ENCODE results near the gene OLFM2.
"Not testable (repeated sequence)": the region's sequence is repeated elsewhere in the genome, so short reads cannot be mapped to it uniquely, and the experiment has no call there.

OLFM2 gene

DNA sequence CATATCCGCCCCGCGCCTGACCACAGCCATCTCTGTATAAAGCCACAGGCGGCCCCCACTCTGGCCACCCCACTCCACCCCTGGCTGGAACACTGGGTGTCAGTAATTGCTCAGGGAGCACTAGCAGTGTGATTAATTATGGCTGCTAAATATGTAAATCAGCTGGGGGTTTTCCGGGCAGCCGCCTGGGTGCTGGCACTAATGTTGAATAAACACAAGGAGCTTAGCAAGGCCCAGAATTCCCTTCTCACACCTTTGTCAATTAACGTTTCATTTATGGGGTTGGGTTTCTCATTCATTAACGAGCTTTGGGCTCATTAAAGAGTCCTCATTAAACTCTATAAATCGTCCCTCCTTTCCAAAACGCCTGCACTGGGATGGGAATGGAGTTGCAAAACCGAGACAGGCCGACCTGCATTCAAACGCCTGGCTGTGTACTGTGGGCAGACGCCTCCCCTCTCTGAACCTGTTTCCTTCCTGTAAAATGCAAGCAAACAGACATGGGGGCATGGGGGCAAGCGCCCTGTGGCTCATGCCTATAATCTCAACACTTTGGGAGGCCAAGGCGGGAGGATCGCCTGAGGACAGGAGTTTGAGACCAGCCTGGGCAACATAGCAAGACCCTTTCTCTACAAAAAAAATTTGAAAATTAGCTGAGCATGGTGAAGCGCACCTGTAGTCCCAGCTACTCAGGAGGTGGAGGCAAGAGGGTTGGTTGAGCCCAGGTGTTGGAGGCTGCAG, 17.7 kb upstream of the OLFM2 start:
- H3K27me3 Mint-ChIP-seq = peaks cover 12% of the 10 kb centered on the region
- no peaks in the 10 kb centered on the region for H3K36me3 Mint-ChIP-seq (ENCODE audit: low read depth)
- no peak overlapping the region for H3K27ac Mint-ChIP-seq
- H3K4me1 Mint-ChIP-seq (ENCODE audit: low read depth) = no peaks in the 10 kb centered on the region
- H3K4me3 Mint-ChIP-seq = no peak overlapping the region
- H3K9me3 Mint-ChIP-seq = no peaks in the 10 kb centered on the region
- no peak for DNase-seq

- Mint-ChIP-seq H3K4me1 (ENCODE audit: low read depth) (no peaks in the 10 kb centered on the region), H3K36me3 (ENCODE audit: low read depth) (no peaks in the 10 kb centered on the region), H3K4me3 (no peak overlapping the region), H3K27ac (no peak overlapping the region), H3K27me3 (peaks cover 6% of the 10 kb centered on the region), H3K9me3 (no peaks in the 10 kb centered on the region)
- DNase-seq = no peak
Measured at GRCh38 chr19:9952276-9952675, 16.0 kb upstream of the OLFM2 start.

GRCh38 chr19:9947441-9947840, 11.1 kb upstream of the OLFM2 start:
- no peak for DNase-seq
- H3K9me3 Mint-ChIP-seq = peaks cover under 1% of the 10 kb centered on the region
- H3K27ac Mint-ChIP-seq = no peak overlapping the region
- no peaks in the 10 kb centered on the region for H3K36me3 Mint-ChIP-seq (ENCODE audit: low read depth)
- no peak overlapping the region for H3K4me3 Mint-ChIP-seq
- peaks cover 13% of the 10 kb centered on the region for H3K27me3 Mint-ChIP-seq
- peaks cover 2% of the 10 kb centered on the region for H3K4me1 Mint-ChIP-seq (ENCODE audit: low read depth)

DNA sequence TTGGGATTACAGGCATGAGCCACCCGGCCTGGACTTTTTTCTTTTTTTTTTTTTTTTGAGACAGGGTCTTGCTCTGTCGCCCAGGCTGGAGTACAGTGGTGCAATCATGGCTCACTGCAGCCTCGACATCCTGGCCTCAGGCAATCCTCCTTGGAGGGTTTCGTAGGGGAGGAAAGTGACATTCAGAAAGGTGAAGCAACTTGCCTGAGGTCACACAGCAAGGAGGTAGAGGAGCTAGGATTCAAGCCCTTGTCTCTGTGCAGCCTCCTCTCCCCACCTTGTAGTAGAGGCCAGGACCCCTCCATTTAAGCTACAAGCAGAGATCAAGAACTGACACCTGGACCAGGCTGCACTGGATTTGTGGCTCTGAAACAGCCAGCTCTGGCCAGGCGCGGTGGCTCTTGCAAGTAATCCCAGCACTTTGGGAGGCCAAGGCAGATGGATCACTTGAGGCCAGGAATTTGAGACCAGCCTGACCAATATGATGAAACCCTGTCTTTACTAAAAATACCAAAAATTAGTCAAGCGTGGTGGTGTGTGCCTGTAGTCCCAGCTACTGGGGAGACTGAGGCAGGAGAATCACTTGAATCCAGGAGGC, 10.3 kb upstream of the OLFM2 start:
- not testable (repeated sequence) for H3K36me3 Mint-ChIP-seq (ENCODE audit: low read depth); H3K4me3 Mint-ChIP-seq; DNase-seq; H3K27ac Mint-ChIP-seq; H3K9me3 Mint-ChIP-seq; H3K4me1 Mint-ChIP-seq (ENCODE audit: low read depth)
- H3K27me3 Mint-ChIP-seq = peaks cover 19% of the 10 kb centered on the region

DNA sequence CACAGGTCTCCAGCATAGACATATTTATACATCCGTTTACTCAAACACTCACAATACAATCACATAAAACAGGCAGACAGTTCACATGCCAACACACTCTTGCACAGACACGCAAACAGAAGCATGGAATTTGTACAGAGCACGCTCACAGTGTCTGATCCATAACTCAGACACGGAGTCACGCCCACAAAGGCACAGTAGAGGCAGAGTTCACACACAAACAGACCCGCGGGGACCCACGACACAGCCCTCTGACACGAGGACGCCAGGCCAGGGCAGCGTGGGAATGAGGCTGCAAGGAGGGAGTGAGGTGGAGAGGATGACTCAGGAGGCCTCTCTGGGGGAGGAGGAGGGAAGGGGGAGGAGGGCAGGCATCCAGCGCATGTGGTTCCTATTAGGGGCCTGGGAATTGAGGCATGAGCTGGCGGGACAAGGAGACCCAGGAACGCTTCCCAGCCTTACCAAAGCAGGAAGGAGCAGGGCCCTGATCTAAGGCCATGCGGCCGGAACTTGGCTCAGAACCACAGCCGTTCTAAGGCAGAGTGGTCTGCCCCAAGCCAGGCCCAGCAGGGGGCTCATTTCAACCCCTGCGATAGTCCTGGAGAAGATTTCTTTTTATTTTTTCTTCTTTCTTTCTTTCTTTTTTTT, 9.1 kb upstream of the OLFM2 start:
- DNase-seq = no peak
- no peak overlapping the region for H3K4me3 Mint-ChIP-seq
- H3K36me3 Mint-ChIP-seq (ENCODE audit: low read depth) = no peaks in the 10 kb centered on the region
- peaks cover 2% of the 10 kb centered on the region for H3K4me1 Mint-ChIP-seq (ENCODE audit: low read depth)
- peaks cover 11% of the 10 kb centered on the region for H3K9me3 Mint-ChIP-seq
- no peak overlapping the region for H3K27ac Mint-ChIP-seq
- peaks cover 28% of the 10 kb centered on the region for H3K27me3 Mint-ChIP-seq

DNA sequence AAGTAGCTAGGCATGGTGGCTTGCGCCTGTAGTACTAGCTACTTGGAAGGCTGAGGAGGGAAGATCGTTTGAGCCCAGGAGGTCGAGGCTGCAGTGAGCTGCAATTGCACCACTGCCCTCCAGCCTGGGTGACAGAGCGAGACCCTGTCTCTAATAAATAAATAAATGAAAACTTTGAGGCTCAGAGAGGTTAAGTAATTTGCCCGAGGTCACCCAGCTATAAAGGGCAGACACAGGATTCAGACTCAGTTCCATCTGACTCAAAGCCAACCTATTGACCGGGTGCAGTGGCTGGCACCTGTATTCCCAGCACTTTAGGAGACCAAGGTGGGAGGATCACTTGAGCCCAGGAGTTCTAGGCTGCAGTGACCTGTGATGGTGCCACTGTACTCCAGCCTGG, 7.4 kb upstream of the OLFM2 start:
- no peak overlapping the region for H3K27ac Mint-ChIP-seq
- no peaks in the 10 kb centered on the region for H3K36me3 Mint-ChIP-seq (ENCODE audit: low read depth)
- H3K4me3 Mint-ChIP-seq = no peak overlapping the region
- peaks cover 2% of the 10 kb centered on the region for H3K4me1 Mint-ChIP-seq (ENCODE audit: low read depth)
- H3K9me3 Mint-ChIP-seq = peaks cover 11% of the 10 kb centered on the region
- peaks cover 35% of the 10 kb centered on the region for H3K27me3 Mint-ChIP-seq
- DNase-seq = no peak

- H3K4me1 Mint-ChIP-seq (ENCODE audit: low read depth) = peaks cover 7% of the 10 kb centered on the region
- DNase-seq = no peak
- H3K27ac Mint-ChIP-seq = no peak overlapping the region
- no peaks in the 10 kb centered on the region for H3K36me3 Mint-ChIP-seq (ENCODE audit: low read depth)
- H3K27me3 Mint-ChIP-seq = peaks cover 47% of the 10 kb centered on the region
- H3K9me3 Mint-ChIP-seq = peaks cover 11% of the 10 kb centered on the region
- H3K4me3 Mint-ChIP-seq = no peak overlapping the region
Measured at GRCh38 chr19:9941671-9942070, 5.4 kb upstream of the OLFM2 start.

GRCh38 chr19:9941231-9941630, 4.9 kb upstream of the OLFM2 start:
- Mint-ChIP-seq H3K27ac (no peak overlapping the region), H3K4me1 (ENCODE audit: low read depth) (peaks cover 8% of the 10 kb centered on the region), H3K4me3 (no peak overlapping the region), H3K9me3 (peaks cover 11% of the 10 kb centered on the region), H3K27me3 (peaks cover 49% of the 10 kb centered on the region), H3K36me3 (ENCODE audit: low read depth) (no peaks in the 10 kb centered on the region)
- DNase-seq = no peak

- Mint-ChIP-seq H3K27me3 (peaks cover 50% of the 10 kb centered on the region), H3K36me3 (ENCODE audit: low read depth) (no peaks in the 10 kb centered on the region), H3K4me3 (no peak overlapping the region), H3K27ac (no peak overlapping the region), H3K4me1 (ENCODE audit: low read depth) (peaks cover 9% of the 10 kb centered on the region), H3K9me3 (peaks cover 11% of the 10 kb centered on the region)
- DNase-seq = no peak
Measured at GRCh38 chr19:9940778-9941177, 4.5 kb upstream of the OLFM2 start.

- peaks cover 64% of the 10 kb centered on the region for H3K27me3 Mint-ChIP-seq
- no peak for DNase-seq
- H3K9me3 Mint-ChIP-seq = peaks cover 11% of the 10 kb centered on the region
- no peak overlapping the region for H3K27ac Mint-ChIP-seq
- H3K4me1 Mint-ChIP-seq (ENCODE audit: low read depth) = peaks cover 21% of the 10 kb centered on the region
- H3K4me3 Mint-ChIP-seq = no peak overlapping the region
- no peaks in the 10 kb centered on the region for H3K36me3 Mint-ChIP-seq (ENCODE audit: low read depth)
Measured at GRCh38 chr19:9939301-9939913, 3.1 kb upstream of the OLFM2 start.

- Mint-ChIP-seq H3K4me1 (ENCODE audit: low read depth) (peaks cover 27% of the 10 kb centered on the region), H3K27ac (no peak overlapping the region), H3K4me3 (peak overlapping the region; percentile 51), H3K9me3 (peaks cover 7% of the 10 kb centered on the region), H3K27me3 (peaks cover 71% of the 10 kb centered on the region), H3K36me3 (ENCODE audit: low read depth) (no peaks in the 10 kb centered on the region)
- DNase-seq = no peak
Measured at GRCh38 chr19:9937001-9937411, 691 bp upstream of the OLFM2 start.

- Mint-ChIP-seq H3K4me3 (peak overlapping the region; percentile 58), H3K27ac (no peak overlapping the region), H3K9me3 (no peaks in the 10 kb centered on the region), H3K27me3 (peaks cover 70% of the 10 kb centered on the region), H3K4me1 (ENCODE audit: low read depth) (peaks cover 30% of the 10 kb centered on the region), H3K36me3 (ENCODE audit: low read depth) (no peaks in the 10 kb centered on the region)
- DNase-seq = peak; percentile 40
Measured at GRCh38 chr19:9935506-9936325, 599 bp downstream of the OLFM2 start.

GRCh38 chr19:9934132-9934950, 2.0 kb downstream of the OLFM2 start:
- peak; percentile 92 for DNase-seq
- no peak overlapping the region for H3K4me3 Mint-ChIP-seq
- H3K36me3 Mint-ChIP-seq (ENCODE audit: low read depth) = no peaks in the 10 kb centered on the region
- peaks cover 64% of the 10 kb centered on the region for H3K27me3 Mint-ChIP-seq
- no peak overlapping the region for H3K27ac Mint-ChIP-seq
- peaks cover 31% of the 10 kb centered on the region for H3K4me1 Mint-ChIP-seq (ENCODE audit: low read depth)
- H3K9me3 Mint-ChIP-seq = no peaks in the 10 kb centered on the region

Measured in activated T-cell treated with anti-CD3 and anti-CD28 coated beads, Interleukin-2, amount 50 U/mL, for 24 hours (primary cell).